Measurements from ENCODE around the gene CRY2. TPM values are rescaled to one million over a fixed set of nuclear protein-coding genes. Genes with fewer than 3 reads are reported as not detected.

Gene CRY2
- total and polyA plus RNA-seq, 2 of the 8 experiments (the other 6 are each of a cell fraction or from before 2014, with no cell fraction given), result 8.0 to 9.4 TPM

- no peak overlapping the region for H4K5ac ChIP-seq (ENCODE audit: insufficient read length, low read depth, low read length)
- no peak overlapping the region for H3K27ac ChIP-seq (ENCODE audit: low read depth, low read length)
- TF ChIP-seq CBX5 (IDR thresholded peaks at IDR 0.05; ENCODE audit: low read depth, low read length) (no peak), KDM1A (IDR thresholded peaks at IDR 0.05; ENCODE audit: borderline replicate concordance, low read length) (peak; percentile 69; the same call in 1 of the 2 replicates), CTBP2 (IDR thresholded peaks at IDR 0.05; ENCODE audit: borderline replicate concordance, insufficient read depth, insufficient read length, low read length) (no peak), RXRA (IDR thresholded peaks at IDR 0.05; ENCODE audit: insufficient read depth, low read depth, low read length) (no peak), CHD2 (IDR thresholded peaks at IDR 0.05; ENCODE audit: low read length) (no peak)
- no peak overlapping the region for H3K4ac ChIP-seq (replicated peaks; ENCODE audit: insufficient read length, low read depth, low read length)
- H3K36me3 ChIP-seq (ENCODE audit: control insufficient read depth in 2 of 4, insufficient read depth in 4 of 4, low read length in 3 of 4), result no peaks in the 10 kb centered on the region
- no peaks in the 10 kb centered on the region for H3K79me1 ChIP-seq (ENCODE audit: low read depth, low read length)
- no peaks in the 10 kb centered on the region for H3K79me2 ChIP-seq (ENCODE audit: control insufficient read depth in 1 of 2, insufficient read depth in 2 of 2, low read length in 2 of 2)
- H3K23me2 ChIP-seq (ENCODE audit: low read depth, low read length), result no peaks in the 10 kb centered on the region
- H3K4me1 ChIP-seq (replicated peaks in 1 of 4; ENCODE audit: control insufficient read depth in 3 of 4, insufficient read depth in 4 of 4, low read length in 3 of 4), result peaks cover 5 to 9% (median 7%) of the 10 kb centered on the region in 4 experiments; a peak in 5 of 7 replicates
- H3K4me3 ChIP-seq (ENCODE audit: extremely low read depth in 1 of 4, insufficient read depth in 2 of 4, low read depth in 3 of 4, low read length in 4 of 4), result no peak overlapping the region
- no peak for FAIRE-seq
- H3K23ac ChIP-seq (ENCODE audit: insufficient read length), result no peak overlapping the region
- H4K91ac ChIP-seq (replicated peaks; ENCODE audit: insufficient read length, low read length), result no peak overlapping the region
- H3K9me3 ChIP-seq (ENCODE audit: insufficient read depth in 2 of 2, low read depth in 1 of 2, low read length in 1 of 2), result no peaks in the 10 kb centered on the region
- no peak overlapping the region for H3K4me2 ChIP-seq (ENCODE audit: insufficient read depth in 1 of 2, low read depth in 2 of 2, low read length in 2 of 2)
- 89% methylated on average over 5 of the region's 5 CpGs; no CpG with 5 or more reads in 1 of the 2 experiments for WGBS, 2 experiments (ENCODE audit: extremely low coverage in 1 of 2, insufficient coverage in 1 of 2, insufficient read length in 1 of 2, insufficient replicate concordance in 2 of 2, low coverage in 1 of 2, low lambda C conversion rate in 2 of 2, missing lambda C conversion rate in 1 of 2)
- H3K9ac ChIP-seq (replicated peaks in 1 of 4; ENCODE audit: extremely low read depth in 1 of 4, low read depth in 3 of 4, low read length in 3 of 4), result no peak overlapping the region
- no peak overlapping the region for H3K56ac ChIP-seq (replicated peaks; ENCODE audit: insufficient read length, low read depth, low read length)
- H2AFZ ChIP-seq (ENCODE audit: low read length), result no peak overlapping the region
- DNase-seq (ENCODE audit: low read depth in 1 of 2, low spot score in 2 of 2), result no peak
- H2BK15ac ChIP-seq (ENCODE audit: low read length), result no peak overlapping the region
- no peak overlapping the region for H2BK5ac ChIP-seq (ENCODE audit: low read depth, low read length)
- ChIA-PET POLR2A (ENCODE audit: partially characterized antibody) (no interaction called here), CTCF (ENCODE audit: partially characterized antibody) (interaction anchor here (1.6 kb wide), 1 partner anchor 14 kb away, joined by 6 read pairs; no protein-coding TSS in a partner anchor)
- H3K18ac ChIP-seq (ENCODE audit: extremely low read depth, low read length), result no peak overlapping the region
- H4K20me1 ChIP-seq (replicated peaks in 1 of 2; ENCODE audit: control insufficient read depth in 1 of 2, insufficient read depth in 2 of 2, low read length in 2 of 2), result no peaks in the 10 kb centered on the region
- no peak overlapping the region for H2BK20ac ChIP-seq (ENCODE audit: low read length)
- no peak overlapping the region for H2BK12ac ChIP-seq (ENCODE audit: low read depth, low read length)
- no peak overlapping the region for H2BK120ac ChIP-seq (replicated peaks; ENCODE audit: low read depth, low read length)
- H4K8ac ChIP-seq (ENCODE audit: extremely low read depth, insufficient read depth, low read length), result no peak overlapping the region
- H2AK5ac ChIP-seq (ENCODE audit: low read depth, low read length), result no peak overlapping the region
- 0 out of 7 replicates have a peak, but pooled peaks cover 0 to 2% (median 0%) of the 10 kb centered on the region in 4 experiments for H3K27me3 ChIP-seq (replicated peaks in 1 of 4; ENCODE audit: control insufficient read depth in 3 of 4, extremely low read depth in 1 of 4, insufficient read depth in 3 of 4, low read length in 3 of 4)
- no peak overlapping the region for H3K14ac ChIP-seq (ENCODE audit: insufficient read length)
Measured at GRCh38 chr11:45820211-45820857, 26.9 kb upstream of the CRY2 start.

Data from H1 (cell line).